Mesendoderm (in vitro differentiated cells): ENCODE data around the gene C8B.

Experiments used
- DNase-seq: peaks from one replicate; pipeline ENCODE4 v3.0.0; 2013
- H2AK5ac ChIP-seq: 2 replicates; pipeline ENCODE4 v1.6.1; 2013; ENCODE audit warnings: low read length, inconsistent platforms
- H2BK120ac ChIP-seq: 2 replicates; pipeline ENCODE4 v1.6.1; 2013; ENCODE audit warnings: low read depth, mild to moderate bottlenecking, low read length, moderate library complexity, mixed read lengths
- H2BK15ac ChIP-seq: replicated peaks from 2 replicates; pipeline ENCODE4 v1.6.1; 2013; ENCODE audit warnings: low read depth, mild to moderate bottlenecking, moderate library complexity
- H2BK5ac ChIP-seq: 2 replicates; pipeline ENCODE4 v1.6.1; 2013; ENCODE audit warnings: low read length, inconsistent platforms
- H3K18ac ChIP-seq: 2 replicates; pipeline ENCODE4 v1.6.1; 2013; ENCODE audit warnings: mild to moderate bottlenecking, low read length, mixed read lengths
- H3K23ac ChIP-seq: one replicate; pipeline ENCODE4 v1.6.1; 2013; ENCODE audit warnings: low read length
- H3K27ac ChIP-seq: 2 replicates; pipeline ENCODE4 v1.5.1; 2013; ENCODE audit warnings: low read depth, mild to moderate bottlenecking, inconsistent platforms, low read length, moderate library complexity
- H3K27me3 ChIP-seq: 2 replicates; pipeline ENCODE4 v1.6.1; 2013; ENCODE audit warnings: low read length, control low read depth, mild to moderate bottlenecking, inconsistent platforms; ENCODE audit not compliant: insufficient read depth, poor library complexity
- H3K36me3 ChIP-seq: 2 replicates; pipeline ENCODE4 v1.6.1; 2013; ENCODE audit warnings: low read length, inconsistent platforms; ENCODE audit not compliant: control insufficient read depth, insufficient read depth
- H3K4ac ChIP-seq: one replicate; pipeline ENCODE4 v1.6.1; 2013; ENCODE audit warnings: low read depth, mild to moderate bottlenecking, low read length, moderate library complexity
- H3K4me1 ChIP-seq: 2 replicates; pipeline ENCODE4 v1.6.1; 2013; ENCODE audit warnings: low read depth, low read length, inconsistent platforms; ENCODE audit not compliant: control insufficient read depth
- H3K4me2 ChIP-seq: 2 replicates; pipeline ENCODE4 v1.6.1; 2013; ENCODE audit warnings: low read length
- H3K4me3 ChIP-seq: 2 replicates; pipeline ENCODE4 v1.5.1; 2013; ENCODE audit warnings: mild to moderate bottlenecking, low read length
- H3K56ac ChIP-seq: one replicate; pipeline ENCODE4 v1.6.1; 2013; ENCODE audit warnings: low read length
- H3K79me1 ChIP-seq: 2 replicates; pipeline ENCODE4 v1.6.1; 2013; ENCODE audit warnings: low read length, inconsistent platforms
- H3K79me2 ChIP-seq: 2 replicates; pipeline ENCODE4 v1.6.1; 2013; ENCODE audit warnings: mild to moderate bottlenecking, low read length; ENCODE audit not compliant: control insufficient read depth, insufficient read depth
- H3K9ac ChIP-seq: 2 replicates; pipeline ENCODE4 v1.6.1; 2013; ENCODE audit warnings: low read length, inconsistent platforms
- H4K5ac ChIP-seq: one replicate; pipeline ENCODE4 v1.6.1; 2013; ENCODE audit warnings: low read length
- H4K8ac ChIP-seq: one replicate; pipeline ENCODE4 v1.6.1; 2013; ENCODE audit warnings: low read depth, mild to moderate bottlenecking, control low read depth, low read length, moderate library complexity
- WGBS: extraction: QIAGEN DNeasy Blood & Tissue Kit; methylation state at CpG from one replicate; pipeline ENCODE4 v1.1.7; 2013; ENCODE audit warnings: low lambda C conversion rate, missing lambda C conversion rate; ENCODE audit not compliant: insufficient coverage; ENCODE audit errors: extremely low coverage; 5-methylcytosine and 5-hydroxymethylcytosine counted together

Gene C8B

GRCh38 chr1:56897150-56898004 is 68.4 kb downstream of the C8B start:
- H2BK15ac ChIP-seq, result no peak overlapping the region
- WGBS, result no CpG with 5 or more reads among the region's 6 CpGs
- no peak overlapping the region for H2BK120ac ChIP-seq

GRCh38 chr1:56894014-56894413 is 71.8 kb downstream of the C8B start:
- H2AK5ac ChIP-seq, result no peak overlapping the region
- H2BK5ac ChIP-seq, result no peak overlapping the region
- H4K5ac ChIP-seq, result no peak overlapping the region
- no peak overlapping the region for H2BK120ac ChIP-seq
- H2BK15ac ChIP-seq, result no peak overlapping the region
- no peak overlapping the region for H4K8ac ChIP-seq
- no peak overlapping the region for H3K4me2 ChIP-seq
- H3K23ac ChIP-seq, result no peak overlapping the region
- no peaks in the 10 kb centered on the region for H3K79me2 ChIP-seq
- DNase-seq, result no peak
- H3K4me3 ChIP-seq, result no peak overlapping the region
- no peaks in the 10 kb centered on the region for H3K36me3 ChIP-seq
- H3K27ac ChIP-seq, result no peak overlapping the region
- no peaks in the 10 kb centered on the region for H3K4me1 ChIP-seq
- H3K4ac ChIP-seq, result no peak overlapping the region
- H3K56ac ChIP-seq, result no peak overlapping the region
- H3K9ac ChIP-seq, result no peak overlapping the region
- H3K27me3 ChIP-seq, result no peaks in the 10 kb centered on the region
- H3K18ac ChIP-seq, result no peak overlapping the region
- H3K79me1 ChIP-seq, result no peaks in the 10 kb centered on the region

More at GRCh38 chr1:56897150-56898004, 68.4 kb downstream of the C8B start:
- H3K4ac ChIP-seq, result no peak overlapping the region
- no peak overlapping the region for H3K56ac ChIP-seq
- no peaks in the 10 kb centered on the region for H3K79me2 ChIP-seq
- H3K36me3 ChIP-seq, result no peaks in the 10 kb centered on the region
- no peaks in the 10 kb centered on the region for H3K4me1 ChIP-seq
- H4K5ac ChIP-seq, result no peak overlapping the region
- no peak overlapping the region for H3K4me3 ChIP-seq
- H2AK5ac ChIP-seq, result no peak overlapping the region
- no peak overlapping the region for H3K4me2 ChIP-seq
- no peak overlapping the region for H2BK5ac ChIP-seq
- no peaks in the 10 kb centered on the region for H3K79me1 ChIP-seq
- no peak for DNase-seq
- H3K23ac ChIP-seq, result no peak overlapping the region
- no peak overlapping the region for H3K9ac ChIP-seq
- H3K27ac ChIP-seq, result no peak overlapping the region
- no peak overlapping the region for H3K18ac ChIP-seq
- no peak overlapping the region for H4K8ac ChIP-seq
- no peaks in the 10 kb centered on the region for H3K27me3 ChIP-seq

- no peak overlapping the region for H3K4me3 ChIP-seq
- no peak overlapping the region for H3K56ac ChIP-seq
- WGBS, result no CpG with 5 or more reads among the region's 3 CpGs
- no peaks in the 10 kb centered on the region for H3K27me3 ChIP-seq
- H3K4ac ChIP-seq, result no peak overlapping the region
- H3K27ac ChIP-seq, result no peak overlapping the region
- no peak overlapping the region for H2BK5ac ChIP-seq
- no peaks in the 10 kb centered on the region for H3K4me1 ChIP-seq
- H3K23ac ChIP-seq, result no peak overlapping the region
- no peak overlapping the region for H2BK15ac ChIP-seq
- H4K8ac ChIP-seq, result no peak overlapping the region
- no peaks in the 10 kb centered on the region for H3K79me2 ChIP-seq
- H3K18ac ChIP-seq, result no peak overlapping the region
- no peak for DNase-seq
- no peak overlapping the region for H2BK120ac ChIP-seq
- H3K4me2 ChIP-seq, result no peak overlapping the region
- H4K5ac ChIP-seq, result no peak overlapping the region
- no peaks in the 10 kb centered on the region for H3K79me1 ChIP-seq
- H3K36me3 ChIP-seq, result no peaks in the 10 kb centered on the region
- no peak overlapping the region for H2AK5ac ChIP-seq
- H3K9ac ChIP-seq, result no peak overlapping the region
These were observed 75.6 kb downstream of the C8B start for GRCh38 chr1:56890229-56890628.

GRCh38 chr1:56881417-56881816 is 84.4 kb downstream of the C8B start:
- Histone ChIP-seq H2BK15ac (no peak overlapping the region), H3K9ac (no peak overlapping the region), H3K79me1 (no peaks in the 10 kb centered on the region), H3K79me2 (no peaks in the 10 kb centered on the region), H3K4me2 (no peak overlapping the region), H4K8ac (no peak overlapping the region), H3K27ac (no peak overlapping the region), H3K4me3 (no peak overlapping the region), H3K27me3 (no peaks in the 10 kb centered on the region), H2BK120ac (no peak overlapping the region), H3K18ac (no peak overlapping the region), H3K4me1 (no peaks in the 10 kb centered on the region), H4K5ac (no peak overlapping the region), H2AK5ac (no peak overlapping the region), H3K4ac (no peak overlapping the region), H3K23ac (no peak overlapping the region), H3K56ac (no peak overlapping the region), H3K36me3 (no peaks in the 10 kb centered on the region), H2BK5ac (no peak overlapping the region)
- no CpG with 5 or more reads among the region's 6 CpGs for WGBS
- no peak for DNase-seq

GRCh38 chr1:56880774-56881173 is 85.0 kb downstream of the C8B start:
- H2BK5ac ChIP-seq, result no peak overlapping the region
- H2BK120ac ChIP-seq, result no peak overlapping the region
- no peak overlapping the region for H3K56ac ChIP-seq
- H3K9ac ChIP-seq, result no peak overlapping the region
- no peak for DNase-seq
- no peak overlapping the region for H3K27ac ChIP-seq
- no peak overlapping the region for H2BK15ac ChIP-seq
- H3K4me3 ChIP-seq, result no peak overlapping the region
- H3K4me1 ChIP-seq, result no peaks in the 10 kb centered on the region
- no peak overlapping the region for H4K5ac ChIP-seq
- H4K8ac ChIP-seq, result no peak overlapping the region
- H3K4ac ChIP-seq, result no peak overlapping the region
- no peaks in the 10 kb centered on the region for H3K27me3 ChIP-seq
- H3K79me2 ChIP-seq, result no peaks in the 10 kb centered on the region
- H3K23ac ChIP-seq, result no peak overlapping the region
- WGBS, result no CpG with 5 or more reads among the region's 1 CpG
- H3K36me3 ChIP-seq, result no peaks in the 10 kb centered on the region
- H2AK5ac ChIP-seq, result no peak overlapping the region
- H3K18ac ChIP-seq, result no peak overlapping the region
- H3K79me1 ChIP-seq, result no peaks in the 10 kb centered on the region
- H3K4me2 ChIP-seq, result no peak overlapping the region
